Activated naive CD4-positive, alpha-beta T cell treated with anti-CD3 and anti-CD28 coated beads, Interleukin-2, amount 10 ng/mL, durations not matched to agents 5 hours and 36 hours (primary cell): ENCODE results near the gene SLITRK4. TPM values are rescaled to one million over a fixed set of nuclear protein-coding genes. Genes with fewer than 3 reads are reported as not detected.

Experiments
- total RNA-seq, 2 experiments: library from RNA; stranded (reverse); gene quantifications; one replicate each; pipeline ENCODE4 v1.2.3, GENCODE V29; 2021

Gene SLITRK4
- total RNA-seq: not detected

DNA sequence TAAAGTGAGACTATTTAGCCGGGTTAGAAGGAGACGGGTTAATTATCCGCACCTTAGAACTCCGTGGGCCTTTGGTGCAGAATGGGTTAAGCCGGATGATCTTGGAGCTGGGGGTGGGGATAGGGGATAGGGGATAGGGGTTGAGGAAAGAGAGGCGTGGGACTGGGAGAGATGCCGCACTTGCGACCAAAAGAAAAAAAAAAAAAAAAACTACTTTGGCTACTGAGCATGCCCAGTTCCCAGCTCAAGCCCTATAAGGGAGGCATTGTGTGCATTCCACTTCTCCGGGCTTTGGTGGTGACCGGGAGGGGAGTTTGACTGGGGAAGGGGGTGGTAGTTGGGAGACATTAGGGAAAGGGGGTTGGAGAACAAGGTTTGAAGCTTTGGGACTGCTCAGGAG lies at the start of gene SLITRK4:
Gene SLITRK4, minus strand, starts transcription at position 187 of the 400 bp plus-strand sequence. CDS start 4,993 bp downstream, outside the sequence.

Other genes starting within 250 kb of the SLITRK4 start
- not detected for gene SPANXN3, start 118.6 kb downstream of the SLITRK4 start, total RNA-seq
- gene SPANXN2, start 84.7 kb upstream of the SLITRK4 start, total RNA-seq: not detected
- gene UBE2NL, start 248.0 kb upstream of the SLITRK4 start, total RNA-seq: not detected